Loucy (cell line): ENCODE measurements around the gene CENPC.

Experiments used
- H2AFZ ChIP-seq: fragments of 200-600 bp; sonication (generic); 2 replicates; pipeline ENCODE4 v1.6.0; 2016; ENCODE audit warnings: antibody characterized with exemption, mild to moderate bottlenecking, low read length, moderate library complexity
- H3F3A ChIP-seq: fragments of 200-600 bp; 2 replicates; pipeline ENCODE4 v1.6.0; 2016; ENCODE audit warnings: antibody characterized with exemption, low read depth, mild to moderate bottlenecking
- H3K27me3 ChIP-seq: fragments of 200-600 bp; sonication (generic); 2 replicates; pipeline ENCODE4 v1.6.1; 2014; ENCODE audit warnings: low read length, mild to moderate bottlenecking; ENCODE audit not compliant: insufficient read depth, poor library complexity, severe bottlenecking
- H3K36me3 ChIP-seq: fragments of 200-600 bp; sonication (generic); 2 replicates; pipeline ENCODE4 v1.6.1; 2016; ENCODE audit warnings: low read length; ENCODE audit not compliant: insufficient read depth
- H3K4me1 ChIP-seq: fragments of 200-600 bp; sonication (generic); 2 replicates; pipeline ENCODE4 v1.5.1; 2014; ENCODE audit warnings: low read length, mild to moderate bottlenecking; ENCODE audit not compliant: insufficient read depth, poor library complexity, severe bottlenecking
- H3K4me2 ChIP-seq: fragments of 200-600 bp; sonication (generic); 2 replicates; pipeline ENCODE4 v1.6.0; 2014; ENCODE audit warnings: antibody characterized with exemption, low read length, low read depth, mild to moderate bottlenecking; ENCODE audit not compliant: poor library complexity, severe bottlenecking
- H3K4me3 ChIP-seq: fragments of 200-600 bp; sonication (generic); 2 replicates; pipeline ENCODE4 v1.5.1; 2014; ENCODE audit warnings: low read length, mild to moderate bottlenecking, mixed read lengths; ENCODE audit not compliant: poor library complexity, severe bottlenecking
- H3K79me2 ChIP-seq: fragments of 200-600 bp; sonication (generic); 2 replicates; pipeline ENCODE4 v1.6.1; 2014; ENCODE audit warnings: low read length; ENCODE audit not compliant: insufficient read depth
- H3K9ac ChIP-seq: fragments of 200-600 bp; sonication (generic); 2 replicates; pipeline ENCODE4 v1.6.0; 2014; ENCODE audit warnings: mild to moderate bottlenecking, low read depth, low read length, moderate library complexity; ENCODE audit not compliant: poor library complexity, severe bottlenecking
- H3K9me2 ChIP-seq: fragments of 200-600 bp; sonication (generic); replicated peaks from 2 replicates; pipeline ENCODE4 v1.6.1; 2016; ENCODE audit warnings: low read depth, low read length, mixed read lengths
- H3K9me3 ChIP-seq: fragments of 200-600 bp; sonication (generic); 2 replicates; pipeline ENCODE4 v1.6.1; 2014; ENCODE audit warnings: mild to moderate bottlenecking, antibody characterized with exemption, low read length, low read depth; ENCODE audit not compliant: insufficient read depth
- H4K20me1 ChIP-seq: fragments of 200-600 bp; sonication (generic); 2 replicates; pipeline ENCODE4 v1.6.0; 2014; ENCODE audit warnings: antibody characterized with exemption, low read length, mild to moderate bottlenecking; ENCODE audit not compliant: insufficient read depth, poor library complexity, severe bottlenecking
- EZH2phosphoT487 ChIP-seq: fragments of 200-600 bp; IDR thresholded peaks from 2 replicates; pipeline ENCODE4 v1.6.1; 2018; ENCODE audit warnings: antibody characterized with exemption, mild to moderate bottlenecking, moderate library complexity, borderline replicate concordance
- TF ChIP-seq, protein P1 (sequence below): fragments of 200-600 bp; sonication (generic); conservative IDR thresholded peaks from 2 replicates; pipeline ENCODE4 v1.5.1; 2014; ENCODE audit warnings: mild to moderate bottlenecking, antibody characterized with exemption, low read length

CENPC gene

DNA sequence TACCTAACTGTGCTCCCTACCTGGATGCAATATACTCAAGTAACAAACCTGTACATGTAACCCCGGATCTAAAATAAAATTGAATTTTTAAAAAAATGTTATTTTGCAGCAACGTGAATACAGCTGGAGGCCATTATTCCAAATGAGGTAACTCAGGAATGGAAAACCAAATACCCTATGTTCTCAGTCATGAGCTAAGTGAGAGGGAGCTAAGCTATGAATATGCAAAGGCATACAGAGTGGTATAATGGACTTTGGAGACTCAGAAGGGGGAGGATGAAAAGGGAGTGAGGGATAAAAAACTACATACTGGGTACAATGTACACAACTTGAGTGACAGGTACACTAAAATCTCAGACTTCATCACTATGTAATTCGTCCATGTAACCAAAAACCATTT is 78.6 kb downstream of the CENPC start:
- peaks cover 43% of the 10 kb centered on the region for H3K36me3 ChIP-seq
- H3K4me3 ChIP-seq: no peak overlapping the region
- H2AFZ ChIP-seq: no peak overlapping the region
- H3K9me3 ChIP-seq: no peaks in the 10 kb centered on the region
- no peaks in the 10 kb centered on the region for H4K20me1 ChIP-seq
- H3K9ac ChIP-seq: no peak overlapping the region
- peaks cover 7% of the 10 kb centered on the region for H3K4me1 ChIP-seq
- TF ChIP-seq, protein P1, sequence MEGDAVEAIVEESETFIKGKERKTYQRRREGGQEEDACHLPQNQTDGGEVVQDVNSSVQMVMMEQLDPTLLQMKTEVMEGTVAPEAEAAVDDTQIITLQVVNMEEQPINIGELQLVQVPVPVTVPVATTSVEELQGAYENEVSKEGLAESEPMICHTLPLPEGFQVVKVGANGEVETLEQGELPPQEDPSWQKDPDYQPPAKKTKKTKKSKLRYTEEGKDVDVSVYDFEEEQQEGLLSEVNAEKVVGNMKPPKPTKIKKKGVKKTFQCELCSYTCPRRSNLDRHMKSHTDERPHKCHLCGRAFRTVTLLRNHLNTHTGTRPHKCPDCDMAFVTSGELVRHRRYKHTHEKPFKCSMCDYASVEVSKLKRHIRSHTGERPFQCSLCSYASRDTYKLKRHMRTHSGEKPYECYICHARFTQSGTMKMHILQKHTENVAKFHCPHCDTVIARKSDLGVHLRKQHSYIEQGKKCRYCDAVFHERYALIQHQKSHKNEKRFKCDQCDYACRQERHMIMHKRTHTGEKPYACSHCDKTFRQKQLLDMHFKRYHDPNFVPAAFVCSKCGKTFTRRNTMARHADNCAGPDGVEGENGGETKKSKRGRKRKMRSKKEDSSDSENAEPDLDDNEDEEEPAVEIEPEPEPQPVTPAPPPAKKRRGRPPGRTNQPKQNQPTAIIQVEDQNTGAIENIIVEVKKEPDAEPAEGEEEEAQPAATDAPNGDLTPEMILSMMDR: no peak
- H3K4me2 ChIP-seq: no peak overlapping the region
- no peaks in the 10 kb centered on the region for H3K27me3 ChIP-seq
- H3K9me2 ChIP-seq: no peaks in the 10 kb centered on the region
- H3K79me2 ChIP-seq: no peaks in the 10 kb centered on the region
- H3F3A ChIP-seq: no peaks in the 10 kb centered on the region

DNA sequence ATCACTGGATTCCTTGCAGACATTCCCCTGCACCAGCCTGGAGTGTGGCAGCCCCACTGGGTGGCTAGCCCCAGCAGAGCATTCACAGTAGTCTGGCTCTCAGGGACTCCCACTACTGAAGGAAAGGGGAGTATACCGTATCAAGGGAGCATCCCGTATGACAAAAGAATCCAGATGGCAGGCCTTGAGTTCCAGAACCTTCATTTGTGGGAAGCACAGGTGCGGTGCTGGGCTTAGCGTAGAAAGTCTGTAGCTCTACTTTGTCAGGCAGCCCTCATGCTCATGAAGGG is 79.6 kb downstream of the CENPC start:
- peaks cover 7% of the 10 kb centered on the region for H3K4me1 ChIP-seq
- H3K27me3 ChIP-seq: no peaks in the 10 kb centered on the region
- H2AFZ ChIP-seq: no peak overlapping the region
- H3K36me3 ChIP-seq: peaks cover 32% of the 10 kb centered on the region
- H3K4me2 ChIP-seq: no peak overlapping the region
- no peaks in the 10 kb centered on the region for H3K9me2 ChIP-seq
- no peaks in the 10 kb centered on the region for H4K20me1 ChIP-seq
- no peaks in the 10 kb centered on the region for H3F3A ChIP-seq
- H3K9me3 ChIP-seq: no peaks in the 10 kb centered on the region
- no peak overlapping the region for H3K9ac ChIP-seq
- H3K79me2 ChIP-seq: no peaks in the 10 kb centered on the region
- H3K4me3 ChIP-seq: no peak overlapping the region
- TF ChIP-seq, protein P1: no peak
- no peak for TF ChIP-seq EZH2phosphoT487

DNA sequence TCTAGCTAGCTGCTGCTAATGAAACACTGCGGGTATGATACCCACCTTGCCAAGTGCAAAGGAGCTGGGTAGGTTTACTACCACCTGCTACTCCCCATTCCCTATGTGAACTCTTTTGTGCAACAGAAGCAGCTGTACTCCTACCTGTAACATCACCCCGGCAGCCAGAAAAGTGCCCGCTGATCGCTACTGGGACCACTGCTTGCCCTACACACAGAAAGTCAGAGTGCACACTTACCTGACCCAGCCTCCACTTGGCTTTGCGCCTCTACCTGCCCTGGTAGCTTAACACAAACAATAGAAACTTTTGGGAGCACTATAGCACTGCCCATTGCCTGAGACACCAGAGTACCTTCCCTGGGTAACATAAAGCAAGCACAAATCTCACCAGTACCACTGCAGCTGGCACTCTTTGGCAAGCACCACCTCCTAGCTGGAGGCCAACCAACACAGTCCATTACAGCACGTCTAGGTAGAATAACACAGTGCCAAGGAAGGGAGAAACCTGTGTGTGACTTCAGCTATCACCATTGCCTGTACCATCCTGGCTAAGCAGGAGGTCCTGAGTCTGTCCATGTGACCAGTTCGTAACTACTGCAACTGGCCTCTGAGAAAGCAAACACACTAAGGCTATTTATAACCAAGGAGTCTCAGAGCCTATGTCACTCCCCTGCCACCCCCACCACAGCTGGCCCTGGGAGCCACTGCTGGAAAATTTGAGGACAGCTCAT is 80.1 kb downstream of the CENPC start:
- Histone ChIP-seq H3K79me2 (no peaks in the 10 kb centered on the region), H3K27me3 (no peaks in the 10 kb centered on the region), H3F3A (no peaks in the 10 kb centered on the region), H3K36me3 (peaks cover 29% of the 10 kb centered on the region), H3K9ac (no peak overlapping the region), H3K4me1 (peaks cover 7% of the 10 kb centered on the region), H3K9me3 (no peaks in the 10 kb centered on the region), H3K9me2 (no peaks in the 10 kb centered on the region), H3K4me2 (no peak overlapping the region), H3K4me3 (no peak overlapping the region), H2AFZ (no peak overlapping the region), H4K20me1 (no peaks in the 10 kb centered on the region)
- TF ChIP-seq, protein P1: no peak
- no peak for TF ChIP-seq EZH2phosphoT487
